Measurements from ENCODE around the gene UFSP1.

- TF ChIP-seq EZH2 (IDR thresholded peaks at IDR 0.05; ENCODE audit: low read depth): no peak
- no peak for TF ChIP-seq CTCF (conservative IDR thresholded peaks at IDR 0.05)
Observed at GRCh38 chr7:100854146-100854895, 35.2 kb downstream of the UFSP1 start.
